Calu3 (cell line): ENCODE results near the gene CNTNAP4. TPM values are rescaled to one million over a fixed set of nuclear protein-coding genes. Genes with fewer than 3 reads are reported as not detected.

ENCODE experiments used
- BruUV-seq: library from RNA; stranded (reverse); fragments of 400-500 nt; replicated peaks from 2 replicates; lab custom pipeline; 2021; lab: Mats Ljungman, UMichigan
- CTCF ChIA-PET: fragments of 300-600 bp; sonication (Branson Sonifier 250); formaldehyde crosslinking; loops from one replicate; lab custom pipeline; 2022; ENCODE audit warnings: antibody characterized with exemption; lab: Charles Lee
- DNase-seq: peaks from one replicate; pipeline ENCODE4 v3.0.0; 2022
- H3K27ac Mint-ChIP-seq: one replicate; pipeline ENCODE4 v1.8.0; 2022; ENCODE audit warnings: mixed read lengths; ENCODE audit not compliant: unreplicated experiment
- H3K27me3 Mint-ChIP-seq: one replicate; pipeline ENCODE4 v1.8.0; 2022; ENCODE audit warnings: mixed read lengths; ENCODE audit not compliant: unreplicated experiment
- H3K36me3 Mint-ChIP-seq: one replicate; pipeline ENCODE4 v1.8.0; 2022; ENCODE audit warnings: mild to moderate bottlenecking, moderate library complexity, mixed read lengths; ENCODE audit not compliant: insufficient read depth, unreplicated experiment
- H3K4me1 Mint-ChIP-seq: one replicate; pipeline ENCODE4 v1.8.0; 2022; ENCODE audit warnings: mild to moderate bottlenecking, low read depth, mixed read lengths; ENCODE audit not compliant: unreplicated experiment
- H3K4me3 Mint-ChIP-seq: one replicate; pipeline ENCODE4 v1.8.0; 2022; ENCODE audit warnings: mild to moderate bottlenecking, low read depth, moderate library complexity, mixed read lengths; ENCODE audit not compliant: unreplicated experiment
- H3K9me3 Mint-ChIP-seq: one replicate; pipeline ENCODE4 v1.8.0; 2022; ENCODE audit warnings: low read depth, mixed read lengths; ENCODE audit not compliant: unreplicated experiment
- CTCF ChIP-seq: fragments of 200-600 bp; IDR thresholded peaks from one replicate; pipeline ENCODE4 v1.8.0; 2022; ENCODE audit warnings: antibody characterized with exemption; ENCODE audit not compliant: unreplicated experiment
- intact Hi-C: fragments of 100-400 bp; cut with micrococcal nuclease; formaldehyde crosslinking; loops from one replicate; pipeline ENCODE4 v1.10.0; 2022; ENCODE audit not compliant: unreplicated experiment
- total RNA-seq: library from RNA; stranded (reverse); gene quantifications from 2 replicates; pipeline ENCODE4 v1.2.3, GENCODE V29; 2022

CNTNAP4 gene
- total RNA-seq, 1 experiment from 2014 or later: not detected

GRCh38 chr16:76539609-76540008 lies 262.4 kb downstream of the CNTNAP4 start:
- no peak for TF ChIP-seq CTCF
- no TSS peak for BruUV-seq
- no peaks in the 10 kb centered on the region for H3K4me1 Mint-ChIP-seq

GRCh38 chr16:76541070-76541469 lies 263.9 kb downstream of the CNTNAP4 start:
- CTCF ChIA-PET: no interaction called here
- TF ChIP-seq CTCF: no peak
- no peaks in the 10 kb centered on the region for H3K4me1 Mint-ChIP-seq
- no peaks in the 10 kb centered on the region for H3K9me3 Mint-ChIP-seq
- no peak for DNase-seq
- no peaks in the 10 kb centered on the region for H3K27me3 Mint-ChIP-seq
- BruUV-seq: no TSS peak
- intact Hi-C loops: no loop called here
- no peak overlapping the region for H3K4me3 Mint-ChIP-seq
- no peak overlapping the region for H3K27ac Mint-ChIP-seq
- H3K36me3 Mint-ChIP-seq: no peaks in the 10 kb centered on the region

More at GRCh38 chr16:76539609-76540008, 262.4 kb downstream of the CNTNAP4 start:
- no peaks in the 10 kb centered on the region for H3K27me3 Mint-ChIP-seq
- no peak overlapping the region for H3K4me3 Mint-ChIP-seq
- intact Hi-C loops: no loop called here
- no peaks in the 10 kb centered on the region for H3K36me3 Mint-ChIP-seq
- no peak overlapping the region for H3K27ac Mint-ChIP-seq
- DNase-seq: no peak
- no peaks in the 10 kb centered on the region for H3K9me3 Mint-ChIP-seq
- CTCF ChIA-PET: no interaction called here

GRCh38 chr16:76565542-76565941 lies 288.3 kb downstream of the CNTNAP4 start:
- H3K36me3 Mint-ChIP-seq: no peaks in the 10 kb centered on the region
- no peak overlapping the region for H3K4me3 Mint-ChIP-seq
- intact Hi-C loops: no loop called here
- H3K27me3 Mint-ChIP-seq: no peaks in the 10 kb centered on the region
- no peaks in the 10 kb centered on the region for H3K4me1 Mint-ChIP-seq
- no TSS peak for BruUV-seq
- DNase-seq: no peak
- no peak overlapping the region for H3K27ac Mint-ChIP-seq
- H3K9me3 Mint-ChIP-seq: no peaks in the 10 kb centered on the region
- CTCF ChIA-PET: no interaction called here
- no peak for TF ChIP-seq CTCF

- CTCF ChIA-PET: no interaction called here
- Mint-ChIP-seq H3K4me1 (peaks cover 27% of the 10 kb centered on the region), H3K4me3 (no peak overlapping the region), H3K9me3 (no peaks in the 10 kb centered on the region), H3K27ac (no peak overlapping the region), H3K36me3 (no peaks in the 10 kb centered on the region), H3K27me3 (no peaks in the 10 kb centered on the region)
- intact Hi-C loops: no loop called here
- no peak for DNase-seq
- TF ChIP-seq CTCF: no peak
- BruUV-seq: no TSS peak
These were observed 294.6 kb downstream of the CNTNAP4 start for GRCh38 chr16:76571755-76572154.
